NCI-H2029 treated with DMSO at 0.1 percent for 48 hours (cell line): Measurements from ENCODE around the gene SDK1.

ENCODE experiments used
- DNase-seq: peaks from one replicate; lab custom pipeline; 2025; lab: John Stamatoyannopoulos, UW

The SDK1 gene

DNA sequence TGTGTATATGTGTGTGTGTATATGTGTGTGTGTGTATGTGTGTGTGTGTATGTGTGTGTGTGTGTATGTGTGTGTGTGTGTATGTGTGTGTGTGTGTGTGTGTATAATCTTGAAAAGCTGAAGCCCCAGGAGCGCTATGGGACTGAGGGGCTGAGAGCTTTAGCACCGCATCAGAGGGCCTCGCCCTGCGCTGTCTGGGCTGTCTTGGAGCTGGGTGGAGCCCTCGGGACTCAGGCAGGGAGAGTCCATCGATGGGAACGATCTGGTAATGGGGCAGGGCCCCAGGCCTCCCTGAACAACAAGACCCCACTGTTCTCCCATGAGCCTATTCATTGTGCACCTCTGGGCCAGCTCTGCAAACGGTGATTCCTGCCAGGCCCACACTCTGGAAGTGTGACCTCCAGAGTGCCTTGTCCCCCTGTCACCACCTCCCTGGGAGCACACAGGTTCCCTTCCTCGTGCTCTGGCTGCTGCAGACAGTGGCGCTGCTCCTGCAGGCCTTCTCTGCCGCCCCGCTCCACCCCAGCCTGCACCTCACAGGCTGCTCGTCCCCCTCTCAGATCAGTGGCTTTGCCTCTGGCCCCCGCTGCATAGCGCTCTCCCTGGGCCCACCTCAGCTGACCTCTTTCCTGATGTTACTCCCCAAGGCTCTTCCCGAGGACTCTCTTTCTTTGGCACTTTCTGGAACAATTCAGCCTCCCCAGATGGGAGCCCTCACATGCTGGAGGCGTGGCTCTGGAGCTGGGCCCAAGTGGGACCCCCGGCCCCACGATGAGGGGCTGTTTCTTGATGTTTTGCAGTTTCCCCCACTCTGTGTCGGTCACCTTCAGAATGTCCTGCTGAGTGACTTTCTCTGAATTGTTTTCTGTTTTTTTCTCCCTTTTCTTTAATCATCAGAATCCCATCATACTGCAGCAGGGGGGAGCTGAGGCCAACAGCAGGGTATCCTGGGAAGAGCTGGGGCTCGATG, 838.9 kb downstream of the SDK1 start:
- no peak for DNase-seq

DNA sequence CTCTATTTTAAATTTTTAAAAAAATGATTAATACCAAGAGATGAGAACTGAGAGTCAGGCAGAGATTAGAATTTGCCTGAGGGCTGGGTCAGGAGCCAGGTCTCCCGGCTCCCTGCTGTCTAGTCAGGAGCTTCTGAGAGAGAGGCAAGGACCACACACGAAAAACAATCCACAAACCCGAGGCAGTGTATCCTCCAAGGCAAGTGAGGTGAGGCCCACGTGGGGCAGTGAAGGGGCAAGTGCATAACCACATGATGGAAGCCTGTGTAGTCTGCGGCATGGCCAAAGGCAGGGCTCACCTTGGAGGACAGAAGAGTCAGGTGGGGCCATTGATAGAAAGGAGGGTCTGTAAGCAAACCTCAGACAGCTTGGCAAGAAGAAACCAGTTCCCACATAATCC, 839.9 kb downstream of the SDK1 start:
- no peak for DNase-seq

GRCh38 chr7:4143006-4143405, 842.0 kb downstream of the SDK1 start:
- DNase-seq = no peak

GRCh38 chr7:4143511-4144171, 842.6 kb downstream of the SDK1 start:
- DNase-seq = no peak

- DNase-seq = no peak
Observed at GRCh38 chr7:4144172-4144701, 843.2 kb downstream of the SDK1 start.

GRCh38 chr7:4144811-4145510, 843.9 kb downstream of the SDK1 start:
- DNase-seq = no peak

- no peak for DNase-seq
Observed at GRCh38 chr7:4145576-4145975, 844.5 kb downstream of the SDK1 start.

GRCh38 chr7:4147926-4148620, 847.0 kb downstream of the SDK1 start:
- DNase-seq = no peak

DNA sequence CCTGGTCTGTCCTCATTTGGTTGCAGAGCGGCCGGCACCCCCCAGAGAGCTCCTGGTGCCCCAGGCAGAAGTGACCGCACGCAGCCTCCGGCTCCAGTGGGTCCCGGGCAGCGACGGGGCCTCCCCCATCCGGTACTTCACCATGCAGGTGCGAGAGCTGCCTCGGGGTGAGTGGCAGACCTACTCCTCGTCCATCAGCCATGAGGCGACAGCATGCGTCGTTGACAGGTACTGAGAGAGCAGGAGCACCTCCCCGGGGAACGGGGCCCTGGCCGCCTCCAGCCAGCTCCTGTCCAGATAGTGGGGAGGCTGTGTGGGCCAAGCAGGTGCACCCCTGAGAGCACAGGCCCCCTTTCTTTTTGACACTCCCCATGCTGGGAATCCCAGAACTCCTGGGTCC, 848.2 kb downstream of the SDK1 start:
- no peak for DNase-seq

DNA sequence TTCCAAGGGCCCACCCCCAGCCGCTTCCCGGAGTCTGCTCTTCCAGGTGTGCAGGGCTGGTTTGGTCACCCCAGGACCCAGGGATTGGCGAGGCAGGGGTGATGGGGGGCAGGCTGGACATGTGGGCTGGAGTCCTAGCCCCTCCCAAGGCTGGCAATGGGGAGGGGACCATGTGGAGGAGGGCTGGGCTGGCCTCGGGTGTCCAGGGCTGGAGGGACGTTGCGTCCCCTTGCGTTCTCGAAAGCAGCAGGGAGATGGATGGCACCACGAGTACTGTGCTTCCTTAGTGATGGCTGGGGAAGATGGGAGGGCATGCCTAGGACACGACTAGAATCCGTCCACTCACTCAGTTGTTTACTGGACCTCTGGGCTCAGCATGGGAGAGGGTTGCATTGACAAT, 848.6 kb downstream of the SDK1 start:
- DNase-seq = no peak

GRCh38 chr7:4150731-4151130, 849.7 kb downstream of the SDK1 start:
- DNase-seq = no peak

- no peak for DNase-seq
Observed at GRCh38 chr7:4151524-4151923, 850.5 kb downstream of the SDK1 start.

DNA sequence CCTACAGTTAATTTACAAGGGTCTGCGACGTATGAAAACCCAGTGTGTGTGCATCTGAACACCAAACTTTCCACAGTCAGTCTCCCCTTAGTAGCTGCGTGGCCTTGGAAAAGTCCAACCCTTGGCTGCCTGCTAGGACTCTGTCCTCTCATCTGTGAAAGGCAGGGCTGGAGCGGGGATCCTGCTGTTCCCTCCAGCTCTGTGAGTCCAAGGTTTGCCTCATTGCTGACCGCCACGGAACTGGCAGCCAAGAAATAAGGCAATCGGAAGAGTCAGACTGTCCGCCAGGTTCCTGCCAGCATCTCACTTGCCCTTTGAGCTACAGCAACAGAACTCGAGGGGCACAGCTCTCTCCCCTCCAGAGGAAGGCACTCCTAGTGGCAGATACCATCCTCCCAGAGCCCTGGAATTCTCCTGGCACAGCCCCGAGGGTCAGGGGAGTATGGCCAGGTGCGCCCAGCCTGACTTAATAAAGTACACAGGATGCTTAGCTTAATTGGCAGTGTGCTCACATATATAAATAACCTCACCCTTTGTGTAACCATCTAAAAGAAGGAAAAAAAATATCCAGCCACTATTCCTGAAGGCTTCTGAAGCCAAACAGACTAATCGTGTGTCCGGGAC, 851.0 kb downstream of the SDK1 start:
- no peak for DNase-seq

- DNase-seq = no peak
Observed at GRCh38 chr7:4154882-4155535, 854.0 kb downstream of the SDK1 start.

- no peak for DNase-seq
Observed at GRCh38 chr7:4156190-4156589, 855.1 kb downstream of the SDK1 start.

DNA sequence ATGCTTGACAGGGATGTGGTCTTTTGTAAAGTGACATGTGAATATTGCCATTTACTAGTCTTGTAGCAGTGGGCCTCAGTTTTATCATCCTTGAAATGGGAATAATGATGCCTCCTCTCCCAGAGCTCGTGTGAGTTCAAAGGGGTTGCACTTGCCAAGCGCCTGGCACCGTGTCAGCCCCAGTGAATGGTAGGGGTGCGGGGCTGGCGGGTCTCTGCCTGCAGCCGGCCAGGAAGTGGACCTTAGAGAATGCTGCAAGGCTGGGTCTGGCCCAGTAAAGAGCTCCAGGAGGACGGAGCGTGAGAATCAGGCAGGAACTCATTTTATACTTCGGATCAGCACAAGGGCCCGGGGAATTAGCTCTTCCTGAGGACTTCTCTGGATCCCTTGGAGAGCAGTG, 856.6 kb downstream of the SDK1 start:
- DNase-seq = no peak

- DNase-seq = no peak
Observed at GRCh38 chr7:4158441-4159153, 857.5 kb downstream of the SDK1 start.

GRCh38 chr7:4159154-4159501, 858.1 kb downstream of the SDK1 start:
- DNase-seq = no peak

GRCh38 chr7:4159761-4160554, 858.9 kb downstream of the SDK1 start:
- no peak for DNase-seq
